ENCODE measurements around the gene BYSL. TPM values are rescaled to one million over a fixed set of nuclear protein-coding genes. Genes with fewer than 3 reads are reported as not detected.

BYSL gene
- total and polyA plus RNA-seq, 4 donors = 5.4 to 11.6 (median 8.6) TPM

GRCh38 chr6:41884957-41885356 is 36.3 kb upstream of the BYSL start (continued):
- no peak for TF ChIP-seq HNF4G (IDR thresholded peaks at IDR 0.05)
- TF ChIP-seq JUND (IDR thresholded peaks at IDR 0.05) = no peak
- TF ChIP-seq RAD21 (IDR thresholded peaks at IDR 0.05) = no peak
- no peak for TF ChIP-seq YY1 (IDR thresholded peaks at IDR 0.05)
- TF ChIP-seq FOXA2 (IDR thresholded peaks at IDR 0.05) = no peak
- no peak for TF ChIP-seq GABPA (IDR thresholded peaks at IDR 0.05 in 1 of 2, conservative IDR thresholded peaks at IDR 0.05 in 1 of 2)
- TF ChIP-seq CTCF (IDR thresholded peaks at IDR 0.05; ENCODE audit: low read depth, low read length, missing input control) = no peak
- no peak for TF ChIP-seq HNF4A (conservative IDR thresholded peaks at IDR 0.05)

GRCh38 chr6:41885930-41886329 is 35.4 kb upstream of the BYSL start:
- H3K9me3 ChIP-seq (ENCODE audit: control insufficient read depth in 4 of 4, low read length in 3 of 4) = no peaks in the 10 kb centered on the region
- H3K4me3 ChIP-seq (ENCODE audit: low read depth in 1 of 3, low read length in 3 of 3) = no peak overlapping the region
- H3K36me3 ChIP-seq (ENCODE audit: control insufficient read depth in 4 of 4, insufficient read depth in 3 of 4, low read depth in 1 of 4, low read length in 3 of 4) = no peaks in the 10 kb centered on the region
- H3K27me3 ChIP-seq (ENCODE audit: control insufficient read depth in 4 of 4, insufficient read depth in 4 of 4, low read length in 3 of 4) = no peaks in the 10 kb centered on the region
- WGBS = 94% methylated on average over 1 of the region's 1 CpG
- DNase-seq (ENCODE audit: low spot score) = no peak
- TF ChIP-seq NR2F2 (IDR thresholded peaks at IDR 0.05) (no peak), CTCF (IDR thresholded peaks at IDR 0.05; ENCODE audit: low read depth, low read length, missing input control) (no peak), RAD21 (IDR thresholded peaks at IDR 0.05) (no peak), REST (IDR thresholded peaks at IDR 0.05) (no peak), TAF1 (conservative IDR thresholded peaks at IDR 0.05) (no peak), ATF3 (IDR thresholded peaks at IDR 0.05) (no peak), MAX (IDR thresholded peaks at IDR 0.05) (no peak), JUND (IDR thresholded peaks at IDR 0.05) (no peak), FOXA2 (IDR thresholded peaks at IDR 0.05) (no peak), FOXA1 (IDR thresholded peaks at IDR 0.05) (no peak), HNF4A (conservative IDR thresholded peaks at IDR 0.05) (no peak), SP1 (IDR thresholded peaks at IDR 0.05) (no peak), HNF4G (IDR thresholded peaks at IDR 0.05) (no peak), GABPA (IDR thresholded peaks at IDR 0.05 in 1 of 2, conservative IDR thresholded peaks at IDR 0.05 in 1 of 2) (no peak)
- H3K27ac ChIP-seq (ENCODE audit: low read depth in 1 of 2, low read length in 2 of 2) = no peak overlapping the region
- no peaks in the 10 kb centered on the region for H3K4me1 ChIP-seq (ENCODE audit: control insufficient read depth in 4 of 4, insufficient read depth in 4 of 4, low read length in 3 of 4)
- no peak overlapping the region for H3K9ac ChIP-seq (ENCODE audit: low read depth in 1 of 2, low read length in 2 of 2)

Data from liver (tissue), 9 donors.